HG03432 (cell line): Measurements from ENCODE around the gene CLEC4E.
"Not testable (repeated sequence)": the region's sequence is repeated elsewhere in the genome, so short reads cannot be mapped to it uniquely, and the experiment has no call there.

Experiments
- ATAC-seq: cut with Tn5 transposase; IDR thresholded peaks from one replicate; pipeline ENCODE4 v1.9.1; 2021; ENCODE audit warnings: mild to moderate bottlenecking, moderate library complexity; ENCODE audit not compliant: unreplicated experiment

CLEC4E gene

DNA sequence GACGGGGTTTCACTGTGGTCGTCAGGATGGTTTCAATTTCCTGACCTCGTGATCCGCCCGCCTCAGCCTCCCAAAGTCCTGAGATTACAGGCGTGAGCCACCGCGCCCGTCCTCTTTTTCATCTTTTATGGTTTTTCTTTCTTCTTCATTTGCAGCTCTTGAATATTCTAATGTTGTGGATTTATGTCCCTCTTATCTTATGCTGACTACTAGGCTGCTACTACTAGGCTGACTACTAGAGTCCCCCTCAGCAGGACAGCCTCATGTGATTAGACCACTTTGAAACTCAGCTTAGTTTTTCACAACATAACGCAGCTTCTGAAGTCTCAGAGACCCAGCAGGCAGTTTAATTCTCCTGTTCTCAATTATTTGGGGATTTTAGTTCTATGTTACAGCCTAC is 857 bp upstream of the CLEC4E start:
- no peak for ATAC-seq

DNA sequence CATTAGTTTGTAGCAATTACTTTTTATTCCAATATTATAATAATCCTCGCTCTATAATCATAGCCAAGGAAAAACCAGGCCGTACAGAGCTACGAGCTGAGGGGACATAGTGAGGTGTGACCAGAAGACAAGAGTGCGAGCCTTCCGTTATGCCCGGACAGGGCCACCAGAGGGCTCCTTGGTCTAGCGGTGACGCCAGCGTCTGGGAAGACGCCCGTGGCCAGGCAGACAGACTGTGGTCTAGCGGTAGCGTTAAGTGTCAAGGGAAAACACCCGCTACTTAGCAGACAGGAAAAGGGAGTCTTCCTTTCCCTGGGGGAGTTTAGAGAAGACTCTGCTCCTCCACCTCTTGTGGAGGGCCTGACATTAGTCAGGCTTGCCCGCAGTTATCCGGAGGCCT is 2.9 kb downstream of the CLEC4E start:
- not testable (repeated sequence) for ATAC-seq

DNA sequence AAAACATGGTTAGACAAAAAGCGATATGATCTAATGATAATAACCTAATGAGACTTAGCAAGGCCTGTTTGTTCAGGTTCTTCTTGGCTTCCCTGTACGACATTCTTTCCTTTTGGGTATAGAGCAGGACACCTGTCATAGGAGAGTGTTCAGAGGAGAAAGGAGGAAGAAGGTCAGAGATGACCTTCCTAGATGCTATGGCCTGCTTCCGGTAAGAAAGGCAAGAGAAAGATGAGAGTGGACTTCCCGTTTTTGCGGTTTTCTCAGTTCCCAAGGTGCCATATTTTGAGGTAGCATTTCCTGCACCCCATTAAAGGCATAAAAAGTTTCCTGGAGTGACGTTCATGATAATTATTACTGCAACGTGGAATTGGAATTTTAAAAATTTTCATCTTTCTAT is 8.7 kb downstream of the CLEC4E start:
- no peak for ATAC-seq

DNA sequence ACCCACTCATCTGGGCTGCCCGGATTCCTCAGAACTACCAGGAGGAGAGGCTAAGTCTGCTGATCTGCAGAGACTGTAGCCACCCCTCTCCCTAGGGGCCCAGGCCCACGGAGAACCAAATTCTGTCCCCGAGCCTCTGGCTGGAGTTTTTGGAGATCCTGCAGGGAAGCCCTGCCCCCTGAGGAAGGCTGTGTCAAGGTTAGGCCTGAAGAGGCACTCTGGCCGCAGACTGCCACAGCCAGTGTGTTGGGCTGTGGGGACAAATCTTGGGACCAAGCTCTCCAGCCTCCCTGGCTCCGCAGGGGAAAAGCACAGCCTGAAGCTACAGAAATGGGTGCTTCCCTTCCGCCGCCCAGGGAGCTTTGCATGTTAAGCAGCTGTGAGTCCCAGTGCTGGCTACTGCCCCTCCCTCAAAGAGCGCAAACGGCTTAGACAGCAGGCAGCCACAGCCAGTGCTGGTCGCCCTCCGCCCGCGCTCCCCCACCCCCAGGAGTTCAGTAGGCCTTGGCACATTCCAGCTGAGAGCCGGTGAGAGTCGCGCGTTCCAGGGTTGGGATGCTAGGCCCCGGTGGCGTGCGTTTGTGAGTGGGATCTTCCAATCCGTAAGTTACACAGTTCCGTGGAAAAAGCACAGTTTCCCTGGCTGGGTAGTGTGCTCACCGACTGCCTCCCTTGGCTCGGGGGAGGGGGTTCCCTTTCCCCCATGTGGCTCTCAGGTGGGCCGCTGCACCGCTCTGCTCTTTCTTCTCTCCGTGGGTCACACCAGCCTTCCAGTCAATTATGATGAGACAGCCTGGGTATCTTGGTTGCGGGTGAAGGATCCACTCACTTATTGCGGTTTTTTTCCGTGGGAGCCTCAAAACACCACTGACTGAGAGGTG is 13.2 kb downstream of the CLEC4E start:
- ATAC-seq: no peak

DNA sequence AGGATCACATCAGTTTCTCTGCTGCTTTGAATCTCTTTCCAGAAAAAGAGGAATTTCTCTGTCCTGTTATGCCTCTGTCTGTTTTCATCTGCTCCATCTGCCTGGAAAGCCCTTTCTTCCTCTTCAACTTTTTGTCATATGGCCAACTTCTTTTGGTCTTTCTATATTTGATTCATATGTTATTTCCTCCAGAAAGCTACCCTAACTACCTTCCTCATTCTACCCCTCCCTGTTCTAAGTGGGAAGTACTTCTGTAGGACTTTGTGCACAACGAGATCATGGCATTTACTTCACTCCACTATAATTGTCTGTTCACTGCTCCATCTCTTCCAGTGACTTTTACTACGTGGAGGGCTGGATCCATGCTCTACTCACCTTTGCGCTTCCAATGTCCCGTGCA is 21.5 kb downstream of the CLEC4E start:
- ATAC-seq: no peak

DNA sequence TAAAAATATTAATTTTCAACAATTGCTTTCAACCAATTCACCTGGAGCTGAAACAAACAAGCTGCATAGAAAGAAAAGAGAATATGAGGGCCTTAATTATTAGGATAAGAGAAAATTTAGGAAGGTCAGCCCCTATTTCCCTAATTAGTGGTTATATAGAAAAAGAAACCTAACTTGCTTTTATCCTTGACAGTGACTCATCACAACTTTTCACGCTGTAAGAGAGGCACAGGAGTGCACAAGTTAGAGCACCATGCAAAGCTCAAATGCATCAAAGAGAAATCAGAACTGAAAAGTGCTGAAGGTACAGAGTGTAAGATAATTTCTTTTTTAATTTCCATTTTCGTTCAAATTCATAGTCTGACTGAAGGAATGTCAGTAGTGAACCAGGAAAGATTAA is 22.7 kb downstream of the CLEC4E start:
- no peak for ATAC-seq

DNA sequence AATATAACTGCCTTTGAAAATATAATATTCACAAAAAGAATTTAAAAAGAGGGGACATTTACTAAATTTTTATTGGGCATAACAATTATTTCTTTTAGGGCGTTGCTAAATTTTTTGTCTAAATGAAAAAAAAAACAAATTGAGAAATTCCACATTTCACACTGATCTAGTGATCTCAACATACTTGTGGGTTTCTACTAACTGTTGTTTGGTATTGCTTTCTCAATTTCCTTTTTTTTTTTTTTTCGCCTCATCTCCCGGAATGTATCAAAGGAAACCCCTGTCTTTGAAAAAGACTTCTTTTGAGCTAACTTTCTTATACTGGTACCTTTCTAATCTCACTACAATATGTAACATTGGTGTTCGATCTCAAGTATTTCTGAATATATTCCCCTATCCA is 27.4 kb downstream of the CLEC4E start, which contains the start of gene CLEC4D:
Gene CLEC4D, plus strand, starts transcription at position 248 of the 400 bp plus-strand sequence. CDS start 230 bp downstream, outside the sequence.
- no peak for ATAC-seq

DNA sequence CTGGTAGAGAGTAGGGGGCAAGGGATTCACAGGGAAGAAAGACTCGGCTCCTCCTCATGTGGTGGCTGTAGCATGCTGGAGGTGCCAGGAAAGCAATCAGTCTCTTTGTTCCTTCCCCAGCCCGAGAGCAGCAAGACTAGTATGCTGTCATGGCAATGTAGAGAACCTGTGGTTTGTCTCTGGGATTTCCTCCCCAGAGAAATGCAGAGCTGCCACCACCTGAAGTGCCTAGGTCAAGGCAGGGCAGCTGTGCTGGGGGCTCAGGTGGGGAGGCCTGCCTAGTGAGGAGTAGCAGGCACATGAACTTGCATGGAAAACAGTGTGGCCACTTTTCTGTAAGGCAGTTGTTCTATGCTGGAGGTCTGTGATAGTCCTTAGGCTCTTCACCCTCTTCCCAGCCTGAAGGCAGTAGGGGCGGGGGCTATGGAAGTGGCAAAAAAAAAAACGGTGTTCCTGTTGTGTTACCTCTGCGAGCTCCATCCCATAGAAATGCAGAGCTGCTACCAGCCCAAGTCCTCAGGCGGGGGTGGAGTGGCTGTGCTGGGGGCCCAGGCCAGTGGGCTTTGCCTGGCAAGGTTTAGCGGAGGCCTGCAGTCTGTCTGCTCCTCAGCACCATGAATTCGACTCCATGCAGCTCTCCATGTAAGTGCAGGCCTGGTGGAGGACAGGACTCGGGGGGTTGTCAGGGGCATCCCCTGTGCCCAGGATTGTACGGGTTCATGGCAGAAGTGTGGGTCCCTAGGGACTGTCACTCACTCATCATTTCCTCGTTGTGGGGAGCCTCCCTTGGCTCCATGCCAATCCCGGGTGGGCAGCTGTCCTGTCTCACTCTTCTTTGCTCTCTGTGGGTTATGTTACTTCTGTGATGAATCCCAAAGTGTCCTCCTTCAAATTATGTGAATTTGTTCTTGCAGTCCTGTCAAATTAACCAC is 31.5 kb downstream of the CLEC4E start:
- no peak for ATAC-seq

DNA sequence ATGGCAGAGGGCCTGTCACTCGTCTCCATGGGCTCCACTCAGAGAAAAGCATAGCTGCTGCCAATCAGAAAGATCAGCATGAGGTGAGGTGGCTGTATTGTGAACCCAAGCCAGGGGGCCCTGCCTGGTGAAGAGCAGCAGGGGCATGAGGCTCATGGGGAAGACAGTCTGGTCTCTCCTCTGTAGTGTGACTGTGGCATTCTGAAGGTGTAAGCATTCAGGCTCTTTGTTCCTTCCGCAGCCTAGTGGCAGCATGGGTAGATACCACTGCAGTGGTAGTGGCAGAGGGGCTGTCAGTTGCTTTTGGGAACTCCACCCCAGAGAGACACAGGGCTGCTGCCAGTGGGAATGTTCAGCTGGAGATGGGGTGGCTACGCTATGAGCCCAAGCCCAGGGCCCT is 32.5 kb downstream of the CLEC4E start:
- ATAC-seq: no peak

DNA sequence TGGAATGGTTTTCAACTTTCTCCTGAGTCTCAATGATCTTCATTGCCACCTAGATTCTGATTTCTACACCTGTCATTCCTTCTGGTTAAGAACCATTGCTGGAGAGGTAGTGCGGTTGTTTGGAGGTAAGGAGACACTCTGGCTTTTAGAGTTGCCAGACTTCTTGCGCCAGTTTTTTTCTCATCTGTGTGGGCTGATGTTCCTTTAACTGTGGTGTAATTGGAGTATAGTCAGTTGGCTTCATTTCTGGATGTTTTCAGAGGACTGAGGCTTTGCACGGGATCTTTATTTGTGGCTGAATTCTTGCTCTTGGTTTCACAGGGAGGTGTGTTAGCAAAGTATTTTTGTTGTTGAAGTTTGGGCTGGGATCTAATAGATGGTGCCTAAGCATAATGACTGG is 33.1 kb downstream of the CLEC4E start:
- no peak for ATAC-seq

DNA sequence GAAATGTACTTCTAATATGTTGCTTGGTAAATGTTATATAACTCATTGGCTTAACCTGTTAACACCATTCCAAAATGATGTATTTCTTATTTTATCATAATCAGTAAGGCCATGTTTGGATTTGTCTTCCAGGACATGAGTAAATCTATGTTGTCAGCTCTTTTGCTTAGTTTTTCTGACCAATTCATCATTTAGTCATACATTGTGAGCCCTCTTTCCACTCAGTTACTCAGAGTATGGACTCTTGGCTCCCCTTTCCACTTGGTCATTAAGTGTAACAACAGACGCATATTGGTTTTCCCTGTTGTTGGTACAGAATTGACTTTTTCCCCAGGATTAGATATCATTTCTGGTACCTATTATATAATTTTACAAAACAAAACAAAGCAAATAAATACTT is 36.4 kb downstream of the CLEC4E start:
- ATAC-seq: no peak

DNA sequence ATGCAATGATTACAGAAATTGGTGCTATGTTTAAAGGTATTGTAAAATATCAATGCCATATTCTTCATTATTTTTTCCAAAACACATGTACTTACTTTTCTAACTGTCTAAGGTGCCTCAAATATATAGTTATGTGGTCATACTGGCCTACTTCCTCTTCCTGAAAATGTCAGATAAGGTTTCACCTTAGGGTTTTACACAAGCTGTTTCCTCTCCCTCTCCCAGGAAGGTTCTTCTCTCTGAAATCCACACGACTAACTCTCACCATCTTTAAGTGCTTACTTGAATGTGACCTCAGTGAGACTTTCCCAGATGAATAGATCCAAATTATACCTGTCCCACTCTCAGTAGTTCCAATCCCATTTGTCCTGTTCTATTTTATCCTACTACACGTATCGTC is 39.0 kb downstream of the CLEC4E start:
- ATAC-seq: no peak

DNA sequence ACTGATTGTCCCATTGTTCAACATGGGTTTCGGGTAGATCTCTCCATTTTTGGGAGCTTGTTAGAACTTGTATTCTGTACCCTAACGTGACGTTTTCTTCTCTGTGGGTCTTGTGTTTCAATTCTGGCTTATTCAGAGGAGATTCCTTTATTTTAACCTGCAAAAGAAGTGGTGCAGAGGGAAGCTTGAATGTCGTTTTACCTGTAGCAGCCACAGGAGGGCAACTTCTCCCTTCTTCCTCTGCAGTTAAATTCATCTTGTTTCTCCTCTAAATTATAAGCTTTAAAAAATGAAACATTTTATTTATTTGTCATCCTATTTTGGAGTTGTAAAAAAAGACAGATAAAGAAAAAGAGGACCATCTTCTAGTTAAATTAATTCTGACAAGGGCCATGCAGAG is 41.1 kb downstream of the CLEC4E start:
- ATAC-seq: no peak

DNA sequence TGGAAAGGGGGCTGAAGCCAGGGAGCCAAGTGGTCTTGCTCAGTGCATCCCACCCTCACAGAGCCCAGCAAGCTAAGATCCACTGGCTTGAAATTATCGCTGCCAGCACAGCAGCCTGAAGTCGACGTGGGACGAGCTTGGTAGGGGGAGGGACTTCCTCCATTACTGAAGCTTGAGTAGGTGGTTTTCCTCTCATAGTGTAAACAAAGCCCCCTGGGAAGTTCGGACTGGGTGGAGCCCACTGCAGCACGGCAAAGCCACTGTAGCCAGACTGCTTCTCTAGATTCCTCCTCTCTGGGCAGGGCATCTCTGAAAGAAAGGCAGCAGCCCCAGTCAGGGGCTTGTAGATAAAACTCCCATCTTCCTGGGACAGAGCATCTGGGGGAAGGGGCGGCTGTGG is 44.6 kb downstream of the CLEC4E start:
- not testable (repeated sequence) for ATAC-seq

DNA sequence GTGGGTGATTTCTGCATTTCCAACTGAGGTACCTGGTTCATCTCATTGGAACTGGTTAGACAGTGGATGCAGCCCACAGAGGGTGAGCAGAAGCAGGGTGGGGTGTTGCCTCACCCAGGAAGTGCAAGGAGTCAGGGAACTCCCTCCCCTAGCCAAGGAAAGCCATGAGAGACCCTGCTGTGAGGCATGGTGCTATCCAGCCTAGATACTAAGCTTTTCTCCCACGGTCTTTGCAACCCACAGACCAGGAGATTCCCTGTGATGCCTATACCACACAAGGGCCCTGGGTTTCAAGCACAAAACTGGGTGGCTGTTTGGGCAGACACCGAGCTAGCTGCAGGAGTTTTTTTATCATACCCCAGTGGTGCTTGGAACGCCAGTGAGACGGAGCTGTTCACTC is 45.0 kb downstream of the CLEC4E start:
- not testable (repeated sequence) for ATAC-seq

DNA sequence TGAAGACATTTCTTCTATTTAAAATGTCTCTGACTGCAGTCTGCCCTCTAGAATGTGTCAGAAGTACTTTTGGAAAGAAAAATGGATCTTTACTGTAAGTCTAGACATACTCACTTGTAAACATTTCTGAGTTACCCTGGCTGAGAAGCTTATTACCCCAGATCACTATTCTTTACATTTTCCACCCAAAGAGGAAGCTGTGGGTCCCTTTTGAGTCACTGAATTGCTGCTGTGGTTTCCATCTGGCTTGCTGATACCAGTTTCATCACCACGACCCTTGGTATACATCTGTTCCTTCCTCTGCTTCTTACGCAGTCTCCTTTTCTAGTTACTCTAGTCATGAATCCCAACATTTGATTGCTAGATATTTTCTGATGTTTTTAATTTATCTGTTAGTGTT is 47.6 kb downstream of the CLEC4E start:
- ATAC-seq: peak; percentile 99

DNA sequence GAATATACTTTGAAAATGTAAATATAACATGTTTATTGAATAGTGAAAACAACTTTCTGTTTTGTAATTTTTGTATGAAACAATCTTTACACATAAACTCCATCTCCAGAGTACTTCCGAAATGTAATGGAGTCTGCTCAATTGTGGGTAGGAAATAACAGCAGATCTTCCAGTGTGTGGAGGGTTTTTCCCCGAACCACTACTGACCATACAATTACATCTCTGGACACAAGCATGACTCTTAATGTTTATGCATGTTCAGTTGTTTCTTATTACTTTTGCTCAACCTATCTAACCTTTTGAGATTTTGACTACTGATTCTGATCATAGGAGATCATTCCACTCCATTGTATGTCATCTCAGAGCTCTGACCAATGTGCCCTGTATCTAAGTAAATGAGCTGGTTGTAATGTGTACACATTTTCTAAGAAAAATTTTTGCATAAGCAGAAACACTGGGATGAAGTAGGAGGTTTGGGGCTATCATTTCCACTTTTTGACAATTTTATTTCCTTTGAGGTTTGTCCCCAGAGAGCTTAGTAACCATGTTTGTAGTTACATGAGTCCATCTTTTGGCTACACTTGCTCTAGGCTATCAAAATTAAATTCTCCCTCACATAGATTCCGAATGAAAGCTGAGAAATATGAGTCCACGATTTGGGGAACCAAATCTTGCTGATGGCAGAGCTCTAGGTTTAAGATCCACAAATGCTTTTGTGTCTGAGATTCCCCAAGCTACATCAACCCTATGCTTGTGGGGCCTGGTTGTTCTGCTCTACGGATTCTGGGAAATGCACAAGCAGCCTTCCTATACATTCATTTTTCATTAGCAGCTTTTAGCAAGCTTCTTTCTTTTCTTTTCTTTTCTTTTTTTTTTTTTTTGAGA is 48.8 kb downstream of the CLEC4E start:
- ATAC-seq: no peak
